Peyer's patch (tissue), 4 donors: ENCODE measurements around the gene C10orf105.

Experiments used
- POLR2A ChIP-seq, 2 donors: fragments of 450-650 bp; IDR thresholded peaks; one replicate each; pipeline ENCODE4 v1.5.1; 2017; ENCODE audit warnings: antibody characterized with exemption in 2 of 2, mild to moderate bottlenecking in 2 of 2, moderate library complexity in 2 of 2
- TF ChIP-seq, protein P1 (sequence below), 6 experiments: fragments of 450-650 bp in 4 of 6; fragments of 200-600 bp in 2 of 6; sonication (generic) in 1 of 6; IDR thresholded peaks; one replicate each; pipeline ENCODE4 v1.5.1; 2017 to 2019; ENCODE audit warnings: antibody characterized with exemption in 6 of 6, mild to moderate bottlenecking in 3 of 6, moderate library complexity in 1 of 6

DNA sequence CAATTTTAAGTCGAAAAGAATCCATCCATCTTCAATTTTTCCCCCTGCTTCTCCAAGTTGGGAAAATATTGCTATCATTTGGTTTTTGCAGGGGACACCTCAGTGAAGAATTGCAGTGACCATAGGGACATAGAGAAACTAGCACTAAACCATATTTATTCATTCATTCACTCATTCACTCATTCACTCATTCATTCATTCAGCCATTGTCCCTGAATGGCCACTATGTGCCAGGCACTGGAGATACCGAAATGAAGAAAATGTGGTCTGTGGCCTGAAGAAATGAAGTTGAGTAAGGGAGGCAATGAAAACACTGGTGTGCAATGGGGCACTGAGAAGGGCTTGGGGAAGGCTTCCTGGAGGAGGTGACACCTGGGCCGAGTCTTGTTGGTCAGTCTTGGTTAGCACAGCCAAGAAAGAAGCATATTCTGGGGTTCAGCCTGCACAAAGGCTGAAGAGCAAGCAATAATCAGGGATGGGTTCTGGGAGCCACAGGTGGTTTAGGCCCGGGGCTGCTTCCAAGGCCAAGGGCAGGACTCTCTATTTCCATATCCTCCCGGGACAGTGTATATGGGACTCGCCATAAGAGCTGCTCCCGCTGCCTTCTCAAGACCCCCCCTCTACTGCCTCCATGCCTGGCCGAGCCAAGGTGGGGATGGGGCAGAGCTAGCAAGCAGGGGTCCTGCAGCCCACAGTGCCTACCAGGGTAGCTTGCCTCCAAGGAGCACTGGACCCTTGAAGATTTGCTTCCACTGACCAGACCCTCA, 25.5 kb upstream of the C10orf105 start:
- TF ChIP-seq, protein P1, sequence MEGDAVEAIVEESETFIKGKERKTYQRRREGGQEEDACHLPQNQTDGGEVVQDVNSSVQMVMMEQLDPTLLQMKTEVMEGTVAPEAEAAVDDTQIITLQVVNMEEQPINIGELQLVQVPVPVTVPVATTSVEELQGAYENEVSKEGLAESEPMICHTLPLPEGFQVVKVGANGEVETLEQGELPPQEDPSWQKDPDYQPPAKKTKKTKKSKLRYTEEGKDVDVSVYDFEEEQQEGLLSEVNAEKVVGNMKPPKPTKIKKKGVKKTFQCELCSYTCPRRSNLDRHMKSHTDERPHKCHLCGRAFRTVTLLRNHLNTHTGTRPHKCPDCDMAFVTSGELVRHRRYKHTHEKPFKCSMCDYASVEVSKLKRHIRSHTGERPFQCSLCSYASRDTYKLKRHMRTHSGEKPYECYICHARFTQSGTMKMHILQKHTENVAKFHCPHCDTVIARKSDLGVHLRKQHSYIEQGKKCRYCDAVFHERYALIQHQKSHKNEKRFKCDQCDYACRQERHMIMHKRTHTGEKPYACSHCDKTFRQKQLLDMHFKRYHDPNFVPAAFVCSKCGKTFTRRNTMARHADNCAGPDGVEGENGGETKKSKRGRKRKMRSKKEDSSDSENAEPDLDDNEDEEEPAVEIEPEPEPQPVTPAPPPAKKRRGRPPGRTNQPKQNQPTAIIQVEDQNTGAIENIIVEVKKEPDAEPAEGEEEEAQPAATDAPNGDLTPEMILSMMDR (IDR thresholded peaks at IDR 0.05): no peak
- TF ChIP-seq POLR2A (IDR thresholded peaks at IDR 0.05): no peak
